Caco-2 (cell line): Measurements from ENCODE around the gene STK17A. TPM values are rescaled to one million over a fixed set of nuclear protein-coding genes. Genes with fewer than 3 reads are reported as not detected.
"Not testable (repeated sequence)": the region's sequence is repeated elsewhere in the genome, so short reads cannot be mapped to it uniquely, and the experiment has no call there.

ENCODE experiments used
- BruUV-seq: library from RNA; stranded (reverse); fragments of 400-500 nt; replicated peaks from 2 replicates; lab custom pipeline; 2021; lab: Mats Ljungman, UMichigan
- CTCF ChIA-PET: fragments of 300-600 bp; sonication (Branson Sonifier 250); formaldehyde crosslinking; loops from one replicate; lab custom pipeline; 2022; ENCODE audit warnings: antibody characterized with exemption; lab: Charles Lee
- POLR2A ChIA-PET: fragments of 300-600 bp; sonication (Branson Sonifier 250); formaldehyde crosslinking; loops from one replicate; lab custom pipeline; 2022; ENCODE audit warnings: antibody characterized with exemption; lab: Charles Lee
- DNase-seq, 2 experiments: peaks; one replicate each; pipeline versions ENCODE4 v3.0.0 to v3.0.0-alpha.2; 2020 to 2022
- H3K27me3 ChIP-seq: replicated peaks from 2 replicates; pipeline ENCODE4 v1.6.0; 2011; ENCODE audit warnings: low read length; ENCODE audit not compliant: control insufficient read depth, insufficient read depth
- H3K36me3 ChIP-seq: 2 replicates; pipeline ENCODE4 v1.5.1; 2011; ENCODE audit warnings: low read length; ENCODE audit not compliant: control insufficient read depth, insufficient read depth
- H3K4me1 ChIP-seq: fragments of 250-450 bp; sonication (Bioruptor Pico); 2 replicates; pipeline ENCODE4 v1.5.1; 2020; ENCODE audit warnings: mild to moderate bottlenecking
- H3K4me3 ChIP-seq: 2 replicates; pipeline ENCODE4 v1.5.1; 2011; ENCODE audit warnings: low read depth, mild to moderate bottlenecking, control low read depth, low read length
- H3K9me3 ChIP-seq: fragments of 250-450 bp; sonication (Bioruptor Pico); 2 replicates; pipeline ENCODE4 v1.5.1; 2020; ENCODE audit warnings: mild to moderate bottlenecking, moderate library complexity
- H3K27ac Mint-ChIP-seq: one replicate; pipeline ENCODE4 v1.8.0; 2022; ENCODE audit warnings: mixed read lengths; ENCODE audit not compliant: unreplicated experiment
- H3K27me3 Mint-ChIP-seq: one replicate; pipeline ENCODE4 v1.8.0; 2022; ENCODE audit warnings: mixed read lengths; ENCODE audit not compliant: insufficient read depth, unreplicated experiment
- H3K36me3 Mint-ChIP-seq: one replicate; pipeline ENCODE4 v1.8.0; 2022; ENCODE audit warnings: mild to moderate bottlenecking, mixed read lengths; ENCODE audit not compliant: insufficient read depth, unreplicated experiment
- H3K4me1 Mint-ChIP-seq: one replicate; pipeline ENCODE4 v1.8.0; 2022; ENCODE audit warnings: low read depth, mixed read lengths; ENCODE audit not compliant: unreplicated experiment
- H3K4me3 Mint-ChIP-seq: one replicate; pipeline ENCODE4 v1.8.0; 2022; ENCODE audit warnings: mild to moderate bottlenecking, moderate library complexity, mixed read lengths; ENCODE audit not compliant: unreplicated experiment
- H3K9me3 Mint-ChIP-seq: one replicate; pipeline ENCODE4 v1.8.0; 2022; ENCODE audit warnings: mixed read lengths; ENCODE audit not compliant: unreplicated experiment
- intact Hi-C: fragments of 100-400 bp; cut with micrococcal nuclease; formaldehyde crosslinking; loops from one replicate; pipeline ENCODE4 v1.10.0; 2022; ENCODE audit not compliant: unreplicated experiment
- total RNA-seq: library from RNA; stranded (reverse); gene quantifications from 2 replicates; pipeline ENCODE4 v1.2.3, GENCODE V29; 2022
- TF ChIP-seq, protein P1 (sequence below), 2 experiments: fragments of 200-600 bp in 1 of 2; IDR thresholded peaks; 1 replicate in 1 of 2; 2 replicates in 1 of 2; pipeline versions ENCODE4 v1.5.1 to v1.8.0; 2011 to 2022; ENCODE audit warnings: antibody characterized with exemption in 1 of 2, control low read depth in 1 of 2, inconsistent platforms in 1 of 2, low read depth in 1 of 2, low read length in 1 of 2, mild to moderate bottlenecking in 1 of 2, moderate library complexity in 1 of 2; ENCODE audit not compliant: insufficient read depth in 1 of 2, severe bottlenecking in 1 of 2, unreplicated experiment in 1 of 2

Gene STK17A
- total RNA-seq, 1 experiment from 2014 or later: 19.6 TPM

DNA sequence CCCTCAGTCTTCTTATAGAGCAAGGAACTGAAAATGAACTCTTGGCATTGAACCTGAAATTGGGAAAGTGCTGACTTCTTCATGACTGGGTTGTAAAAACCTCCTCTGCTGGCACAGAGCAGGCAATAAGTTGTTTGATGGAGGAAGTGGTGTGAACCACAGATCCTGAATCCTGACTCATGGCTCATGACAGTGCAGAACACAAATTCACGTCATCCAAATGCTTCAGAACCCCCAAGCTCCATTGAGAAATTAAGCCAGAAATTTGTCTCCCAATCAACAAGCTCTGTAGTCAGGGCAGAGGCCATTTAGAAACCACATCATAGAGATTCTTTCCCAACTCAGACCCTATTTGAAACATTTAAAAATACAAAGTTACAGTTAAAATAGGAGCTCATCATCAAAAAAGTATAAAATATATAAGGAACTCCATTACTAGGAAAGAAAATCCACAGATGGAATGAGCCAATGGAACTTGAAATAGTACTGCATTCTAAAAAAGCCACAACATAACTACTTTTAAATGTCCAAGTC, 10.3 kb upstream of the STK17A start:
- Histone ChIP-seq H3K4me3 (no peak overlapping the region), H3K27me3 (no peaks in the 10 kb centered on the region), H3K36me3 (no peaks in the 10 kb centered on the region), H3K9me3 (no peaks in the 10 kb centered on the region), H3K4me1 (peaks cover 9% of the 10 kb centered on the region)
- ChIA-PET CTCF (interaction anchor here (2.2 kb wide), 1 partner anchor 10 kb away, joined by 11 read pairs; the partner anchor contains the start of gene STK17A), POLR2A (no interaction called here)
- H3K27me3 Mint-ChIP-seq: no peaks in the 10 kb centered on the region
- no peaks in the 10 kb centered on the region for H3K9me3 Mint-ChIP-seq
- no TSS peak for BruUV-seq
- peaks cover 11% of the 10 kb centered on the region for H3K4me1 Mint-ChIP-seq
- TF ChIP-seq, protein P1, sequence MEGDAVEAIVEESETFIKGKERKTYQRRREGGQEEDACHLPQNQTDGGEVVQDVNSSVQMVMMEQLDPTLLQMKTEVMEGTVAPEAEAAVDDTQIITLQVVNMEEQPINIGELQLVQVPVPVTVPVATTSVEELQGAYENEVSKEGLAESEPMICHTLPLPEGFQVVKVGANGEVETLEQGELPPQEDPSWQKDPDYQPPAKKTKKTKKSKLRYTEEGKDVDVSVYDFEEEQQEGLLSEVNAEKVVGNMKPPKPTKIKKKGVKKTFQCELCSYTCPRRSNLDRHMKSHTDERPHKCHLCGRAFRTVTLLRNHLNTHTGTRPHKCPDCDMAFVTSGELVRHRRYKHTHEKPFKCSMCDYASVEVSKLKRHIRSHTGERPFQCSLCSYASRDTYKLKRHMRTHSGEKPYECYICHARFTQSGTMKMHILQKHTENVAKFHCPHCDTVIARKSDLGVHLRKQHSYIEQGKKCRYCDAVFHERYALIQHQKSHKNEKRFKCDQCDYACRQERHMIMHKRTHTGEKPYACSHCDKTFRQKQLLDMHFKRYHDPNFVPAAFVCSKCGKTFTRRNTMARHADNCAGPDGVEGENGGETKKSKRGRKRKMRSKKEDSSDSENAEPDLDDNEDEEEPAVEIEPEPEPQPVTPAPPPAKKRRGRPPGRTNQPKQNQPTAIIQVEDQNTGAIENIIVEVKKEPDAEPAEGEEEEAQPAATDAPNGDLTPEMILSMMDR (IDR thresholded peaks at IDR 0.05; ENCODE audit: insufficient read depth in 1 of 2, low read depth in 1 of 2, low read length in 1 of 2, severe bottlenecking in 1 of 2, unreplicated experiment in 1 of 2): no peak
- intact Hi-C loops: no loop called here
- H3K36me3 Mint-ChIP-seq: no peaks in the 10 kb centered on the region
- H3K4me3 Mint-ChIP-seq: no peak overlapping the region
- H3K27ac Mint-ChIP-seq: no peak overlapping the region
- DNase-seq: no peak

DNA sequence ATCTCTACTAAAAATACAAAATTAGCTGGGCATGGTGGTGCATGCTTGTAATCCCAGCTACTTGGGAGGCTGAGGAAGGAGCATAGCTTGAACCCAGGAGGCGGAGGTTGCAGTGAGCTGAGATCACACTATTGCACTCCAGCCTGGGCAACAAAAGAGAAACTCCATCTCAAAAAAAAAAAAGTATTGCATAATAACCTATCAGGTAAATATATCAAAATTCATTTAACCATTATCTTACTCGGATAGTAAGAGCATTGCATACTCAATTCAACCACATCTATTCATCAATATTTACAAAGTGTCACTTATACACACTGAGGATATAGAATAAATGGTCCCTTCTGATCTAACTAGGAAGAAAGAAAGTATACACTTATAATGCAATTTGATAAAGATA, 9.1 kb upstream of the STK17A start:
- DNase-seq, H3K36me3 Mint-ChIP-seq, H3K9me3 Mint-ChIP-seq, H3K27ac Mint-ChIP-seq, H3K36me3 ChIP-seq, H3K4me3 ChIP-seq, H3K4me3 Mint-ChIP-seq, POLR2A ChIA-PET, BruUV-seq, H3K9me3 ChIP-seq, H3K27me3 ChIP-seq, H3K27me3 Mint-ChIP-seq, intact Hi-C loops: not testable (repeated sequence)
- CTCF ChIA-PET: interaction anchor here (0.7 to 2.2 kb wide), 2 partner anchors 9 to 12 kb away, joined by 3 to 11 read pairs; partner anchors contain the start of gene STK17A
- H3K4me1 ChIP-seq: peaks cover 14% of the 10 kb centered on the region
- H3K4me1 Mint-ChIP-seq: peaks cover 15% of the 10 kb centered on the region

- DNase-seq: no peak
- H3K4me1 ChIP-seq: peaks cover 14% of the 10 kb centered on the region
- H3K27ac Mint-ChIP-seq: no peak overlapping the region
- no TSS peak for BruUV-seq
- no peaks in the 10 kb centered on the region for H3K36me3 ChIP-seq
- intact Hi-C loops: no loop called here
- H3K27me3 Mint-ChIP-seq: no peaks in the 10 kb centered on the region
- H3K36me3 Mint-ChIP-seq: no peaks in the 10 kb centered on the region
- TF ChIP-seq, protein P1 (IDR thresholded peaks at IDR 0.05; ENCODE audit: insufficient read depth in 1 of 2, low read depth in 1 of 2, low read length in 1 of 2, severe bottlenecking in 1 of 2, unreplicated experiment in 1 of 2): no peak
- CTCF ChIA-PET: interaction anchor here (0.6 kb wide), 1 partner anchor 332 kb away, joined by 3 read pairs; no protein-coding TSS in a partner anchor
- H3K9me3 Mint-ChIP-seq: no peaks in the 10 kb centered on the region
- H3K4me3 ChIP-seq: no peak overlapping the region
- H3K4me1 Mint-ChIP-seq: peaks cover 12% of the 10 kb centered on the region
- H3K4me3 Mint-ChIP-seq: no peak overlapping the region
- POLR2A ChIA-PET: no interaction called here
- H3K9me3 ChIP-seq: no peaks in the 10 kb centered on the region
- H3K27me3 ChIP-seq: no peaks in the 10 kb centered on the region
These were observed 7.4 kb upstream of the STK17A start for GRCh38 chr7:43575506-43575905.
